Measurements from ENCODE around the gene ZNF775.
A peak's percentile ranks its signal among the peaks of the same experiment; 100 is the strongest.

ZNF775 gene

GRCh38 chr7:150369748-150370501 lies 9.2 kb upstream of the ZNF775 start:
- peaks cover 64% of the 10 kb centered on the region for H3K79me2 ChIP-seq (ENCODE audit: control insufficient read depth, low read length)
- H3F3A ChIP-seq (ENCODE audit: control insufficient read depth, insufficient read depth) = peaks cover 22% of the 10 kb centered on the region
- peaks cover 73% of the 10 kb centered on the region for H3K4me1 ChIP-seq (ENCODE audit: control insufficient read depth, low read length)
- peak overlapping the region; percentile 90 for H3K27ac ChIP-seq (ENCODE audit: low read depth, low read length)
- no peaks in the 10 kb centered on the region for H3K9me2 ChIP-seq (replicated peaks; ENCODE audit: control insufficient read depth, low read length)
- H3K4me3 ChIP-seq (ENCODE audit: low read length) = peak overlapping the region; percentile 85
- peaks cover 12% of the 10 kb centered on the region for H4K20me1 ChIP-seq (ENCODE audit: control insufficient read depth, insufficient read depth, low read depth, low read length)
- no peaks in the 10 kb centered on the region for H3K27me3 ChIP-seq (ENCODE audit: control insufficient read depth, low read length)
- TF ChIP-seq CTCF (IDR thresholded peaks at IDR 0.05; ENCODE audit: low read depth, low read length, poor library complexity, severe bottlenecking) (no peak), EZH2phosphoT487 (IDR thresholded peaks at IDR 0.05; ENCODE audit: borderline replicate concordance, low read length) (no peak)
- peak overlapping the region; percentile 73 for H3K4me2 ChIP-seq (ENCODE audit: low read length)
- no peaks in the 10 kb centered on the region for H3K9me3 ChIP-seq (ENCODE audit: control insufficient read depth, insufficient read depth, low read length)
- H3K36me3 ChIP-seq (ENCODE audit: control insufficient read depth, low read length) = peaks cover 59% of the 10 kb centered on the region

GRCh38 chr7:150370612-150371071 lies 8.5 kb upstream of the ZNF775 start:
- Histone ChIP-seq H4K20me1 (ENCODE audit: control insufficient read depth, insufficient read depth, low read depth, low read length) (peaks cover 12% of the 10 kb centered on the region), H3F3A (ENCODE audit: control insufficient read depth, insufficient read depth) (peaks cover 20% of the 10 kb centered on the region), H3K36me3 (ENCODE audit: control insufficient read depth, low read length) (peaks cover 59% of the 10 kb centered on the region), H3K79me2 (ENCODE audit: control insufficient read depth, low read length) (peaks cover 64% of the 10 kb centered on the region), H3K27ac (ENCODE audit: low read depth, low read length) (peak overlapping the region; percentile 90; the same call in 1 of the 2 replicates), H3K27me3 (ENCODE audit: control insufficient read depth, low read length) (no peaks in the 10 kb centered on the region), H3K4me3 (ENCODE audit: low read length) (peak overlapping the region; percentile 85), H3K4me1 (ENCODE audit: control insufficient read depth, low read length) (peaks cover 66% of the 10 kb centered on the region), H3K4me2 (ENCODE audit: low read length) (peak overlapping the region; percentile 73), H3K9me2 (replicated peaks; ENCODE audit: control insufficient read depth, low read length) (no peaks in the 10 kb centered on the region), H3K9me3 (ENCODE audit: control insufficient read depth, insufficient read depth, low read length) (no peaks in the 10 kb centered on the region)
- TF ChIP-seq EZH2phosphoT487 (IDR thresholded peaks at IDR 0.05; ENCODE audit: borderline replicate concordance, low read length) = no peak
- TF ChIP-seq CTCF (IDR thresholded peaks at IDR 0.05; ENCODE audit: low read depth, low read length, poor library complexity, severe bottlenecking) = no peak

- H3K79me2 ChIP-seq (ENCODE audit: control insufficient read depth, low read length) = peaks cover 64% of the 10 kb centered on the region
- peaks cover 62% of the 10 kb centered on the region for H3K36me3 ChIP-seq (ENCODE audit: control insufficient read depth, low read length)
- H3K9me2 ChIP-seq (replicated peaks; ENCODE audit: control insufficient read depth, low read length) = no peaks in the 10 kb centered on the region
- no peaks in the 10 kb centered on the region for H3K27me3 ChIP-seq (ENCODE audit: control insufficient read depth, low read length)
- H3F3A ChIP-seq (ENCODE audit: control insufficient read depth, insufficient read depth) = peaks cover 20% of the 10 kb centered on the region
- peaks cover 12% of the 10 kb centered on the region for H4K20me1 ChIP-seq (ENCODE audit: control insufficient read depth, insufficient read depth, low read depth, low read length)
- no peak overlapping the region for H3K4me3 ChIP-seq (ENCODE audit: low read length)
- TF ChIP-seq CTCF (IDR thresholded peaks at IDR 0.05; ENCODE audit: low read depth, low read length, poor library complexity, severe bottlenecking) (no peak), EZH2phosphoT487 (IDR thresholded peaks at IDR 0.05; ENCODE audit: borderline replicate concordance, low read length) (no peak)
- no peaks in the 10 kb centered on the region for H3K9me3 ChIP-seq (ENCODE audit: control insufficient read depth, insufficient read depth, low read length)
- H3K27ac ChIP-seq (ENCODE audit: low read depth, low read length) = no peak overlapping the region
- H3K4me1 ChIP-seq (ENCODE audit: control insufficient read depth, low read length) = peaks cover 65% of the 10 kb centered on the region
- H3K4me2 ChIP-seq (ENCODE audit: low read length) = peak overlapping the region; percentile 73; the same call in 1 of the 2 replicates
These were observed 7.8 kb upstream of the ZNF775 start for GRCh38 chr7:150371131-150371995.

All from DOHH2 (cell line).